Measurements from ENCODE around the gene PTPRN2.
"Not testable (repeated sequence)": the region's sequence is repeated elsewhere in the genome, so short reads cannot be mapped to it uniquely, and the experiment has no call there.

PTPRN2 gene

DNA sequence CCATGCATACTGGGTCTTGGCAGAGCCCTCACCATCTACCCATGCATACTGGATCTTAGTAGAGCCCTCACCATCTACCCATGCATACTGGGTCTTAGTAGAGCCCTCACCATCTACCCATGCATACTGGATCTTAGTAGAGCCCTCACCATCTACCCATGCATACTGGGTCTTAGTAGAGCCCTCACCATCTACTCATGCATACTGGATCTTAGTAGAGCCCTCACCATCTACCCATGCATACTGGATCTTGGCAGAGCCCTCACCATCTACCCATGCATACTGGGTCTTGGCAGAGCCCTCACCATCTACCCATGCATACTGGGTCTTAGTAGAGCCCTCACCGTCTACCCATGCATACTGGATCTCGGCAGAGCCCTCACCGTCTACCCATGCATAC lies 890.3 kb downstream of the PTPRN2 start:
- H3K27ac ChIP-seq (ENCODE audit: low read depth in 2 of 2, low read length in 2 of 2); H3K9ac ChIP-seq (ENCODE audit: low read depth in 1 of 2, low read length in 2 of 2); H3K4me1 ChIP-seq (ENCODE audit: control insufficient read depth in 2 of 2, insufficient read depth in 2 of 2, low read length in 2 of 2); H3K36me3 ChIP-seq (ENCODE audit: control insufficient read depth in 2 of 2, insufficient read depth in 2 of 2, low read length in 2 of 2); H3K4me3 ChIP-seq (ENCODE audit: low read length in 2 of 2); H3K9me3 ChIP-seq (ENCODE audit: control insufficient read depth in 2 of 2, low read length in 2 of 2): not testable (repeated sequence)
- H3K27me3 ChIP-seq (ENCODE audit: control insufficient read depth in 2 of 2, insufficient read depth in 2 of 2, low read length in 2 of 2): peaks cover 3 to 10% of the 10 kb centered on the region in 2 donors

DNA sequence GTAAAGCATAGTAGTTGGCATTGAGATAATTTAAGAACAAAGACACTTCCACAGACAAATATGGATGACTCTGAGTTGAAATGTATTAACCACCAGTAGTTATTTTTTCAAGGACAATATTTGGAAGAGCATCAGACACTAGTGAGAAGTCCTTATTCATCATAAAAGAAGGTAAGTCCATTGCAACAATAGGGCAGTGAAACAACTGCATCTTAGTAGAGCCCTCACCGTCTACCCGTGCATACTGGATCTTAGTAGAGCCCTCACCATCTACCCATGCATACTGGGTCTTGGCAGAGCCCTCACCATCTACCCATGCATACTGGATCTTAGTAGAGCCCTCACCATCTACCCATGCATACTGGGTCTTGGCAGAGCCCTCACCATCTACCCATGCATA lies 892.0 kb downstream of the PTPRN2 start:
- H3K36me3 ChIP-seq (ENCODE audit: control insufficient read depth in 2 of 2, insufficient read depth in 2 of 2, low read length in 2 of 2); H3K4me3 ChIP-seq (ENCODE audit: low read length in 2 of 2); H3K9me3 ChIP-seq (ENCODE audit: control insufficient read depth in 2 of 2, low read length in 2 of 2); H3K9ac ChIP-seq (ENCODE audit: low read depth in 1 of 2, low read length in 2 of 2); H3K4me1 ChIP-seq (ENCODE audit: control insufficient read depth in 2 of 2, insufficient read depth in 2 of 2, low read length in 2 of 2); H3K27ac ChIP-seq (ENCODE audit: low read depth in 2 of 2, low read length in 2 of 2): not testable (repeated sequence)
- peaks cover 4 to 10% of the 10 kb centered on the region in 2 donors for H3K27me3 ChIP-seq (ENCODE audit: control insufficient read depth in 2 of 2, insufficient read depth in 2 of 2, low read length in 2 of 2)

DNA sequence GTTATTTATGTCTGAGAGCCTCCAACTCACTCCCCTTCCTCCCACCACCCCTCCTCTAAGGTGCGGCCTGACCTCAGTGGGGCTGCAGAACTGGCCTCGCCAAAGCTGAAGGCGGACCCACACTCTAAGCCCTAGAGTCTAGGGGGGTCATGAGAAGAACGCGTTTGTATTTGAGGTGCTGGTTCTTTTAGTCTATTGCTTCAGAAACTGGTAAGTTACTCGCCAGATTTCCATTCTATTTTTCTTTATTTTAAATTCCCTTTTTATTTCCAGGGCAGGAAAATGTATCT lies 893.3 kb downstream of the PTPRN2 start:
- H3K27me3 ChIP-seq (ENCODE audit: control insufficient read depth in 2 of 2, insufficient read depth in 2 of 2, low read length in 2 of 2): peaks cover 7 to 16% of the 10 kb centered on the region in 2 donors
- no peak overlapping the region for H3K4me3 ChIP-seq (ENCODE audit: low read length in 2 of 2)

DNA sequence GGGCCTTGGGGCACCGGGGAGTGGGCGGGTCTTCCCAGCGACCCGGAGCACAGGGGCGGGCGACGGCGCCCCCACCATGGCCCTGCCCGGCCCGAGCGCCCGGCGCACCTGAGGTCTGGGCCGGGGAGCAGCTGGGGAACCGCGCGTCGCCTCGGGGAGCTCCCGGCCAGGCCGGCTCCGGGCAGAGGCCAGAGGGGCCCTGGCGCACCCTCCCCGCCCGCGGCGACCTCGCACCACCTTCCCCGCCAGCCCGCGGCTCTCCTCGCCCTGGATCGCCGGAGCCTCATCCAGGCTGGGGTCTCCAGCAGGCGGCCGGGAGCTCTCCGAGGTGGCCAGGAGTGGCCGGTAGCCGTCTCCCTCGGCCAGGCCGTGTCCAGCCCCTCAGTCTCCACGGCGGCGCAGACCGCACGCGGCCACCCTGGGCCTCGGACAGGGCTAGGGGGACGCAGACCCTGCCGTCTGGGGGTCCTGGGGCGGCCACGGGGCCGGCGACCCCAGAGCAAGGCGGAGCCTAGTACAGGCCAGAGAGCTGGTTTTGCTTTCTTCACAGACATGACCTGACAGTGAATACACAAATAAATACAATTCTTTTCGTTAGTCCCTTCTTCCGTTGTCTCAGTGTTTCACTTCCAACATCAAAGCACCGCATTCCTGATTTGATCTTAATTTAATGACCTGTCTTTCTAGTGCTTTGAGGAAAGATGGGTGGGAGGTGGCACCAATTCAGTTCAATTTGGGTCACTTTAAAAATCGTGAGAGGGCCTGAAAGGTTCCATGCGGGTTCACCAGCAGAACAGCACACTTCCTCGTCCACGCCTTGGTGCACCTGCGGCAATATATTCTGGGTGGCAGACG lies 893.9 kb downstream of the PTPRN2 start:
- Histone ChIP-seq H3K9me3 (ENCODE audit: control insufficient read depth in 2 of 2, low read length in 2 of 2) (no peaks in the 10 kb centered on the region), H3K27ac (ENCODE audit: low read depth in 2 of 2, low read length in 2 of 2) (no peak overlapping the region), H3K36me3 (ENCODE audit: control insufficient read depth in 2 of 2, insufficient read depth in 2 of 2, low read length in 2 of 2) (no peaks in the 10 kb centered on the region), H3K9ac (ENCODE audit: low read depth in 1 of 2, low read length in 2 of 2) (no peak overlapping the region), H3K27me3 (ENCODE audit: control insufficient read depth in 2 of 2, insufficient read depth in 2 of 2, low read length in 2 of 2) (peaks cover 11 to 21% of the 10 kb centered on the region in 2 donors), H3K4me1 (ENCODE audit: control insufficient read depth in 2 of 2, insufficient read depth in 2 of 2, low read length in 2 of 2) (peaks cover 5 to 15% of the 10 kb centered on the region in 2 donors), H3K4me3 (ENCODE audit: low read length in 2 of 2) (no peak overlapping the region)

More for the DNA sequence above, 893.3 kb downstream of the PTPRN2 start:
- H3K36me3 ChIP-seq (ENCODE audit: control insufficient read depth in 2 of 2, insufficient read depth in 2 of 2, low read length in 2 of 2): no peaks in the 10 kb centered on the region
- H3K9me3 ChIP-seq (ENCODE audit: control insufficient read depth in 2 of 2, low read length in 2 of 2): no peaks in the 10 kb centered on the region
- no peak overlapping the region for H3K27ac ChIP-seq (ENCODE audit: low read depth in 2 of 2, low read length in 2 of 2)
- H3K4me1 ChIP-seq (ENCODE audit: control insufficient read depth in 2 of 2, insufficient read depth in 2 of 2, low read length in 2 of 2): peaks cover 5 to 15% of the 10 kb centered on the region in 2 donors
- no peak overlapping the region for H3K9ac ChIP-seq (ENCODE audit: low read depth in 1 of 2, low read length in 2 of 2)

DNA sequence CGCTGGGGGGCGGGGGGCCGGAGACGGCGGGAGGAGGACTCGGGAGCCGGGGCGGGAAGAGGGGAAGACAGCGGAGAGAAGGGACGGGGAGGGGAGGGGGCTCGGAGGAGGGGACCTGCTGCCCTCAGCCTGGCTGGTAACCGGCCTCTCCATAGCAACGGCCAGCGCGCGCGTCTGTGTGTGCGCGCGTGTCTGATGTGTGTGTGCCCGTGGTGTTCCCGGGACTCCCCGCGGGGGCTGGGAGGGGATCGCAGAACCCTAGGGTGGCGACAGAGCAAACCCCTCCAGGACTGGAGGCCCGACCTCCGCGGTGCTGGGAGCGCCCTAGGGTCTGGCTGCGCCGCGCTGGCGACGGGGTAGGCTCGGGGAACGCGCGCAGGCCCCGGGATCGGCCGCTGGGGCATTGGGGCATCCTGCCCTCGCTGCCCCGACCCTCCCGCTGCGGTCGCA lies 894.5 kb downstream of the PTPRN2 start:
- no peak overlapping the region for H3K4me3 ChIP-seq (ENCODE audit: low read length in 2 of 2)
- H3K27me3 ChIP-seq (ENCODE audit: control insufficient read depth in 2 of 2, insufficient read depth in 2 of 2, low read length in 2 of 2): peaks cover 16 to 26% of the 10 kb centered on the region in 2 donors
- H3K9me3 ChIP-seq (ENCODE audit: control insufficient read depth in 2 of 2, low read length in 2 of 2): no peaks in the 10 kb centered on the region
- no peak overlapping the region for H3K9ac ChIP-seq (ENCODE audit: low read depth in 1 of 2, low read length in 2 of 2)
- peaks cover 5 to 15% of the 10 kb centered on the region in 2 donors for H3K4me1 ChIP-seq (ENCODE audit: control insufficient read depth in 2 of 2, insufficient read depth in 2 of 2, low read length in 2 of 2)
- no peaks in the 10 kb centered on the region for H3K36me3 ChIP-seq (ENCODE audit: control insufficient read depth in 2 of 2, insufficient read depth in 2 of 2, low read length in 2 of 2)
- no peak overlapping the region for H3K27ac ChIP-seq (ENCODE audit: low read depth in 2 of 2, low read length in 2 of 2)

DNA sequence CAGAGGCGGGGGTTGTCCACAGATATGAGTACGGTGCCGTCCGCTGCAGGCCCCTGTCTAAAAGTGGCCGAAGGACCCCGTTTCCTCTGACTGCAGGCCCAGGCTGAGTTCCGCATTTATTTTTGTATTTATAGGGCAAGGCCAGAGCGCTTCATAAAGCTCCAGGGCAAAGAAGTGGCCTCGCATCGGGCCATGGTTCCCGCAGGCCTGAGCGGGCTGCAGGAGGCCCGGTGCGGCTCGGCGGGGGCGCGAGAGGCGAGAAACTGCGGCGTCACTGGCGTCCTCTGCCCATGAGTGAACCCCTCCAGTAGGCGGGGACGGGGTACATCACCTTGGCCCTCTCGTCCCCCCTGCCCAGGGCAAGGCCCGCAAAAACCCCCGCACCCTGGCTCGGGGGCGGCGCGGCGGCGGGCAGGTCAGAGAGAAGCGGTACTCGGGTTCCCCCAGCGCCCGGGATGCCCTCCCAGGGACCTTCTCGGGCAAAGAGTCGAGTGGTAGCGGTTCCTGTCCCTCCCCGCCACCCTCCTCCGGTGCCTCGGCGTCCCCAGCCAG lies 895.1 kb downstream of the PTPRN2 start:
- Histone ChIP-seq H3K9ac (ENCODE audit: low read depth in 1 of 2, low read length in 2 of 2) (no peak overlapping the region), H3K27me3 (ENCODE audit: control insufficient read depth in 2 of 2, insufficient read depth in 2 of 2, low read length in 2 of 2) (peaks cover 20 to 30% of the 10 kb centered on the region in 2 donors), H3K9me3 (ENCODE audit: control insufficient read depth in 2 of 2, low read length in 2 of 2) (no peaks in the 10 kb centered on the region), H3K4me3 (ENCODE audit: low read length in 2 of 2) (no peak overlapping the region), H3K4me1 (ENCODE audit: control insufficient read depth in 2 of 2, insufficient read depth in 2 of 2, low read length in 2 of 2) (peaks cover 5 to 15% of the 10 kb centered on the region in 2 donors), H3K36me3 (ENCODE audit: control insufficient read depth in 2 of 2, insufficient read depth in 2 of 2, low read length in 2 of 2) (no peaks in the 10 kb centered on the region), H3K27ac (ENCODE audit: low read depth in 2 of 2, low read length in 2 of 2) (no peak overlapping the region)

DNA sequence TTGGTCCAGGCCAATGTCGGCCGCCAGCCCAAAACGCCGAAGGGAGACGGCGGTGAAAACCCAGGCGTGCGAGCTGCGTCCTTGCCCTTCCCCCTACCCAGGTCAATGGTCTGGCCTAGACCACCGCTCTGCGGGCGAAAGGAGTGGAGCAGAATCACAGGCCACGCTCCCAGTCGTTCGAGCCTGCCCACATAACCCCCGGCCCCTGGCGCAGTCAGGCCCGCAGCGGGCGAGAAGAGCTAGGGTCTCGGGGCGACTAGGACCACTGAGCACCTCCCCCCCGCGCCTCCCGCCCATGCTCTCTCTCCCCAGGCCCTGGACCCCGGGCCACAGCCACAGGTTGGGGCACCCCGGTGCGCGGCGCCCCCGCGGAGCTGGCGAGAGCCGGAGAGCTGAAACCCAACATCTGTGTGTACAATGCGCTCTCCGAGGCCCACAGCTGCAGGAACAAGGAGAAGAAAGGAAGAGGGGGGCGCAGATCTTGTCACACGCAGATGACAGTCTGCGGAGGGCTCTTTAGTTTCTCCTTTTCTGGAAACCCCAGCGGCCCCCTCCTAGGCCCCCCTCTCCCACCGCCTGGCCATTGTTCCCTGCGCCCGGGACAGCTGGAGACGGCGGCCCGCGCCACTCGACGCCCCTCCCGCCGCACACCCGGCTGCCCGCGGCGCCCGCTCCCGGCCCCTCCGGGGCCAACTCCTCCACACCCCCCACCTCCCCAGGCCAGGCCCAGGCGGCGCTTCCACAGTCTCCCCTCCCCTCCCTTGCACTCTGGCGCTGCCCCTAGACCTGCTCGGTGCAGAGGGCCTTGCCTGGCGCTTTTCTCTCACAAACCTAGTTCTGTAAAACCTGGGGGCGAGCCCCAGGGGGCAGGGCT lies 895.8 kb downstream of the PTPRN2 start:
- Histone ChIP-seq H3K27ac (ENCODE audit: low read depth in 2 of 2, low read length in 2 of 2) (peak overlapping the region in 1 of 2 donors; percentile 65), H3K27me3 (ENCODE audit: control insufficient read depth in 2 of 2, insufficient read depth in 2 of 2, low read length in 2 of 2) (peaks cover 25 to 36% of the 10 kb centered on the region in 2 donors), H3K9ac (ENCODE audit: low read depth in 1 of 2, low read length in 2 of 2) (peak overlapping the region; percentile 14 to 54), H3K4me3 (ENCODE audit: low read length in 2 of 2) (peak overlapping the region; percentile 58 to 61), H3K9me3 (ENCODE audit: control insufficient read depth in 2 of 2, low read length in 2 of 2) (no peaks in the 10 kb centered on the region), H3K4me1 (ENCODE audit: control insufficient read depth in 2 of 2, insufficient read depth in 2 of 2, low read length in 2 of 2) (peaks cover 5 to 15% of the 10 kb centered on the region in 2 donors), H3K36me3 (ENCODE audit: control insufficient read depth in 2 of 2, insufficient read depth in 2 of 2, low read length in 2 of 2) (no peaks in the 10 kb centered on the region)

DNA sequence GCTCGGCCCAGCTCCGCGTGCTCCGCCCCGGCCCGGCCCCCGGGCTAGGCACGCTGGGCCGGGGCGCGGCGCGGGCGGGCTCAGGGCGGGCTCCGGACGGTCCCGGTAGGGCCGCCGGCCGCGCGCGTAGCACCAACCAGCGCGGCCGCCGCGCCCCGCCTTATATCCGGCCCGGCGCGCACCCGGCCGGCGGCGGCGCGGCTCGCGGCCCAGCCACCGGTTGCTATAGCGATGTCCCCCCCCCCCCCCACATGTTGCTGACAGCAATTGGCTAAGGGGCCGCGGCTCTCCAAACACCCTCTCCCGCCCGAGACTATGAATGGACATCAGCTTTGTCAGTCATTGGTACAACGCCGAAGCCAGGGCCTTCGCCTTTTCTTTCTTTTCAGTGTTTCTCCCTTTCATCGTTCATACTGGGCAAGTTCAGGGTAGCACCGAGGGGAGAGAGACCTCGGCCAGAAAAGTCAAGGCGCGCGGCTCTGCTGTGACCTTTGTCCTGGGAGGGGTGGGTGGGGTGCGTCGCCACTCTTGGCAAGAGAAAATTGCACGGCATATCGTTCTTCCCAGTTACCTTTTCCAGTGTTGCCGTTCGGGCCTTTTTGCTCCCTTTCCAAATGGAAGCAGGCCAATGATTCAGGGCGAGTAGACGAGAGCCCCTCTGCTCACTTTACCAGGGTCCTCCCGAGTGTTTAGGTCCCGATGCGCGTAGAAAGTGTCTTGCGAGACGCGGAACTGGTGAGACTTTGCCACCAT lies 896.6 kb downstream of the PTPRN2 start:
- Histone ChIP-seq H3K4me3 (ENCODE audit: low read length in 2 of 2) (peak overlapping the region; percentile 58 to 61), H3K27me3 (ENCODE audit: control insufficient read depth in 2 of 2, insufficient read depth in 2 of 2, low read length in 2 of 2) (peaks cover 30 to 42% of the 10 kb centered on the region in 2 donors), H3K27ac (ENCODE audit: low read depth in 2 of 2, low read length in 2 of 2) (peak overlapping the region in 1 of 2 donors; percentile 65), H3K4me1 (ENCODE audit: control insufficient read depth in 2 of 2, insufficient read depth in 2 of 2, low read length in 2 of 2) (peaks cover 5 to 15% of the 10 kb centered on the region in 2 donors), H3K9ac (ENCODE audit: low read depth in 1 of 2, low read length in 2 of 2) (peak overlapping the region; percentile 14 to 54), H3K36me3 (ENCODE audit: control insufficient read depth in 2 of 2, insufficient read depth in 2 of 2, low read length in 2 of 2) (no peaks in the 10 kb centered on the region), H3K9me3 (ENCODE audit: control insufficient read depth in 2 of 2, low read length in 2 of 2) (no peaks in the 10 kb centered on the region)

DNA sequence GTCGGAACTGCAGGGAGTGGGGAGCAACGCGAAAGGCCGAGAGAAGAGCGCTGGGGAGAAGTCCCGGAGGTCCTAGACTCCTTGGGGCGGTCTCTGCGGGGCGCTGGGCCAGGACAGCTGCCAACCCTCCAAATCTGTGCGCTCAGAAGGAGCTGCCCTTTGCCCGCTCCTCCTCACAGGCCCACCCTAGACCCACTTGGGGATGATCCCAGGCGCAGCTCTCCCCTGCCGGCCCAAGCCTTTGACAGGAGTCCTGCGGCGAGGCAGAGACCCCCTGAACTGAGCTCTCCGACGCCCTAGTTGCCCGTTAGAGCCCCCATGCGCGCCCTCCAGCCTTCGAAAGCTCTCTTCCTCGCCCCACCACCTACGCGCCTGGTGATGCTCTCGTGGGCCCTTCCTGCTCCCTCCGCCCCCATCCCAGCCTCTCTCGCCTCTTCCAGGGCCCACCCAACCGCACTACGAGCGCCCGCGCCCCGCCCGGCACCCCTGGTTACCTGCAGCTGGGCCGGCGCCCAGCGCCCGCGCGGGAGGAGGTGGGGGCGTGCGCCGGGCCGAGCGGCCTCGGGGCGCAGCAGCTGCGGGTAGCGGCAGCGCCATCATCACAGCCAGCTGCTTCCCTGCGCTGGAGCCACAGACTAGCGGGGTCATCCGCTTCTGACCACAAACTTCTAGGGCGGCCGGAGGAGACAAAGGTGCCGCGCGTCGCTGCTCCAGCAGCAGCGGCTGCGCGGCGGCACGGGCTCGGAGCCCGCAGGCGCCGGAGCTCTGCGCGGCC lies 897.4 kb downstream of the PTPRN2 start:
- no peaks in the 10 kb centered on the region for H3K9me3 ChIP-seq (ENCODE audit: control insufficient read depth in 2 of 2, low read length in 2 of 2)
- peaks cover 30 to 47% of the 10 kb centered on the region in 2 donors for H3K27me3 ChIP-seq (ENCODE audit: control insufficient read depth in 2 of 2, insufficient read depth in 2 of 2, low read length in 2 of 2)
- no peaks in the 10 kb centered on the region for H3K36me3 ChIP-seq (ENCODE audit: control insufficient read depth in 2 of 2, insufficient read depth in 2 of 2, low read length in 2 of 2)
- no peak overlapping the region for H3K27ac ChIP-seq (ENCODE audit: low read depth in 2 of 2, low read length in 2 of 2)
- peaks cover 5 to 15% of the 10 kb centered on the region in 2 donors for H3K4me1 ChIP-seq (ENCODE audit: control insufficient read depth in 2 of 2, insufficient read depth in 2 of 2, low read length in 2 of 2)
- peak overlapping the region; percentile 27 to 52 for H3K4me3 ChIP-seq (ENCODE audit: low read length in 2 of 2)
- H3K9ac ChIP-seq (ENCODE audit: low read depth in 1 of 2, low read length in 2 of 2): no peak overlapping the region
